Anterior cingulate cortex (tissue), 58 donors: Measurements from ENCODE around the gene TCERG1L.
A peak's percentile ranks its signal among the peaks of the same experiment; 100 is the strongest.

Source experiments
- DNase-seq, 58 donors: peaks; one replicate each; lab custom pipeline; 2025; lab: John Stamatoyannopoulos, UW

The TCERG1L gene

DNA sequence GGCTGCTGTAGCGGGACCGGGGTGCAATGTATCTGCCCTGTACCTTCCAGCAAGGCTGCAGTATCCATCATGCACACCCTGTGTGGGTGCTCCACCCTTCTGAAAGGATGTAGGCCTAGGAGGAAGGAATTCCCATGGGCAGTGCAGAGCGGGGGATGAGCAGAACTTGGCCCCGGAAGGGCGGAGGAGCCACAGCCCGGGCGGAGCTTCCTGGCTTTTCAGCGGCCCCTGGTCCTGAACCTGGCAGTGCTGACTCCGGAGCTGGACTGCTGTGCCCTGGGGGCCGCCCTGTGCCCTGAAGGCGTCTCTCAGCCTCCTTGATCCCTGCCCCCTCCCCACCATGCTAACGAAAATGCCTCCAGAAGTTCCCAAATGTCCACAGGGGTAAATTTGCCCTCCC is 175.8 kb downstream of the TCERG1L start:
- no peak for DNase-seq

DNA sequence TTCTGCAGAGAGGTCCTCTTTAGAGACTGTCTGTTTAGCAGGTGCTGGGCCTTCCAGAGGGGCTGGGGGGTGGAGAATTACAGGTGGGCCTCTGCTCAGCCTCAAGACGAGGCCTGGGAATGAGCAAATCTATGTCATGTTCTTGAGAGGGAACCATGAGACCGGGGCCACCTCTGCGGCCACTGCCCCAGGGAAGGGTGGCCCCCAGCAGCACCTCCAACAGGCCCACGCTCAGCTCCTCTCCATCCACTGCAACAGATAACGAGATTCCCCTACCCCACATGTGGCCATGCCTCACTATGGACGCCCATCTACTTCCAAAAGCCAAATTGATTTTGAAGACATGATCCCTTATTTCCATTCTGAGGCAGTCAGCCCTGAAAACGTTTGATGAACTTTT is 176.9 kb downstream of the TCERG1L start:
- no peak for DNase-seq

DNA sequence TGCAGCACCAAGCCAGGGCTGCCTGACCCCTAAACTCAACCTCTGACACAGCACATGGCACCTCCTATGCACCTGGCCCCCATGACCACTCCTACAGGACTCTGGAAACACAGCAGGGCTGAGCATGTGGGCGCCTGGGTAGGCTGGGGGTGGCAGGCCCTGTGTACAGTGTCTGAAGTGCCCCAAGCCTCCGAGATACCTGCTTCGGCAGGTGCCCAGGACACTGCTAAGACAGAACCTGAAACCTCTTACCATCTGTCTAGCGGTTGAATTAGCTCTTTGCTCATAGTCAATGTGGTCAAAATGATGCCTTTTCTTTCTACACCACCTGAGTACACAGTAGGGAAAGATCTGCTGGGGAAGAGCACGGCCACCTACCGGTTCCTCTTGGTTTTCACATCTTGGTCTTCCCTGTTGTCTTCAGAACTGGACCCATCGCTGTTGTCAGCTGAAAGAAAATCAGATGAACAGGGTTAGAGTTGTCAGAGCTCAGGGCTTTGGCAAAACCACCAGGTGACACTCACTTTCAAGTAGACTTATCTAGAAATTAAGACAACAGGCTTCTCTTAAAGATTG is 177.4 kb downstream of the TCERG1L start:
- DNase-seq = no peak

- DNase-seq = peak in 1 of 58 donors; percentile 38
Observed at GRCh38 chr10:131132681-131133080, 178.8 kb downstream of the TCERG1L start.

- peak in 23 of 58 donors; percentile 9 to 76 (median 39) for DNase-seq
Observed at GRCh38 chr10:131131726-131132591, 179.6 kb downstream of the TCERG1L start.

- no peak for DNase-seq
Observed at GRCh38 chr10:131130025-131130424, 181.5 kb downstream of the TCERG1L start.

- DNase-seq = no peak
Observed at GRCh38 chr10:131129544-131129943, 182.0 kb downstream of the TCERG1L start.

DNA sequence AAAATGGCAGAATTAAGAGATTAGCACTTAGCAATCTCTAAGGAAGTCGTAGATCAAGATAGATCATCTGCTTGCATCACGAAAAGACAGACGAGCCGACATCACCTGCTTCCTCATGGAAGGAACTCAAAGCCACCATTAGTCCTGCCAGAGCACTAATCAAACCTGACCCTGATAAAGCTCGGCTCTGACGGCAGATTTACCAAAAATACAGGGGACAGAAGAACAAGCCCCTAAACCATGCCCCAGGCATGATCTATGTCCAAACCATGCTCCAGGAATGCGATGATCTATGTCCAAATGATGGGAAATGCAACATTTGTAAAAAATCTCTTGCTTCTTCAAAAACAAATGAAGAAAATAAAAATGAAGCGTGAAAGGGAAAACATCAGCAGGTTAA is 182.8 kb downstream of the TCERG1L start:
- no peak for DNase-seq

- no peak for DNase-seq
Observed at GRCh38 chr10:131127610-131128009, 183.9 kb downstream of the TCERG1L start.

DNA sequence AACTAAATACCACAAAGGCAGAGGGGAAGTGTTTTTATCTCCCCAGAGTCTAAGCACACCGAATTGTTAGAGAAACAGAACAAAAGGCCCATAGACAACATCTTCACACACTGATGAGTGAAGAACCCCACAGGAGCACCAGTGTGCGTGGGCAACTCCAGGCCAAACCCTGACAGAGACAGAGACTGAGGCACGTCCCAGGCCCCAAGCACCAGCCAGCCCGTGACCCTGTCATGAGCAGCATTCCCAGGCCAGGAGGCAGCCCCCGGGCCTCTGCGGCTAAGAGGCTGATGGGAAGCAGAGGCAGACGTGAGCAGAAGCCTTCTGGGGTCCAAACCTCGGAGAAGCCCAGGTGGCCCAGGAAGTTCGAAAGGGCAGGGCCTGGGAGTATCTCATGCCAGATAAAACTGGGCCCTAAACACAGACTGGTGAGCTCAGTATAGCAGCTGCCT is 184.4 kb downstream of the TCERG1L start:
- no peak for DNase-seq

DNA sequence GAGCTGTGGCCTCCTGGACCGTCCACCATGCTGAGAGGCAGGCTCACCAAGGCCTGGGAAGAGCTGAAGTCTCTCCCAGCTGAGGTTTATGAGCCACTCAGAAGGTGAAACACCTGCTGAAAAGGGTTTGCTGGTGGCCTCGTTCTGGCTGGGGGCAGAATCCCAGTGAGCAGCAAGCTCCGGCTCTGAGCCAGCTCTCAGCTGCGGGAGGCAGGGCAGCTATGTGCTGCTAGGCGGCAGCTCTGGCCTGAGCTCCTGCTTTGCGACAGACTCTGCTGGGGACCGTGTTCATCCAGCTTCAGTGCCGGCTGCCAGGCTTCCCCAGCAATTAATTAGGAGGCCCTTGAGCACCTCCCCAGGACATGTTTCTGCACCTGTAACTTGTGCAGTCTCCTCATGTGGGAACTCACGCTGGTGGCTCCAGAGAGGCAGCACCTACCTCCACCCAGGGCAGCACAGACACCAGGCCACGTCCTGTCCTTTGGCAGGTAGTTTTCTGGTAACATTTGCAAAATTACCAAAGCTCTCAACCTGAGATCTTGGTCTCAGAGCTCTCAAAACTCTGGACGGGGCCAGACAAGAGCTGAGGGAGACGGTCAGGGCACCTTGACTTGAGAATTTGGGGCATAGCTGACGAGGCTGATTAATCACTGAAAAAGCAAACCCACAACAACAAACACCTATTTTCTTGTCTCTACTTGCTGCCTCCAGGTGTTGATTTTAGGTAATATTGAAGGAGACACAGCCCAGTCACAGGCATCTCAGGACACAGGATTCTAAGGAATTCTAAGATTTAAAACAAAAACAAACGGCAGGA is 185.0 kb downstream of the TCERG1L start:
- peak in 21 of 58 donors; percentile 1 to 53 (median 25) for DNase-seq

DNA sequence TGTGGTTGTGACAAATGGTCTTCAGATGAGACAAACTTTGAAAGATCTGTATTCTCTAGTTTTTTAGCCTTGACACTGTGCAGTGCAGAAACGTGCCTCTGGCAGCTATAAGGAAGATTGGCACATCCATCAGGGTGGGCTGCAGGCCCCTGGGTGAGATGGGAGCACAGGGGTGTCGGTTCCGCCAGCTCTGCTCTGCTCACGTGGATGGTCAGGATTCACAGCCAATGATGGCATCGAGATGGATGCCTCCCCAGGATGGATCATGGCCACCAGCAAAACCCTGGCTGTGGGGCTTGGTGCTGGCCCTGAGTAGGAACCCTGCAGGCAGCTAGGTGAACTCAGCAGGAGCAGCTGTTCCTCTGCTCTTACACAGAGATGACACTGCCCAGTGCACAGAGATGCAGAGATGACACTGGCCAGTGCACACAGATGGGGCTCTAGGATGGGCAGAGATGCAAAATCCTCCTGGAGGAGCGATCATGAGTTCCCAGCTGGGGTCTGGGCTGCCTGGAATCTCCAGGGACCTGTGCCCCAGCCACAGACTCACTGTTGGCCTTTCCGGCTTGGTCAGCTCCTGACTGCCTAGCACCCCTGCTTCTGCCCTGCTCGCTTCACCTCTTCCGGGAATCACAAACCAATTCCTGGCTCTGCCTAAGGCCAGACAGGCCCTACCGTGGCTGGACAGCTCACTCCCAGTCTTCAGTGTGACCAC is 185.9 kb downstream of the TCERG1L start:
- no peak for DNase-seq

- no peak for DNase-seq
Observed at GRCh38 chr10:131124945-131125344, 186.6 kb downstream of the TCERG1L start.

- DNase-seq = no peak
Observed at GRCh38 chr10:131123496-131123895, 188.0 kb downstream of the TCERG1L start.

DNA sequence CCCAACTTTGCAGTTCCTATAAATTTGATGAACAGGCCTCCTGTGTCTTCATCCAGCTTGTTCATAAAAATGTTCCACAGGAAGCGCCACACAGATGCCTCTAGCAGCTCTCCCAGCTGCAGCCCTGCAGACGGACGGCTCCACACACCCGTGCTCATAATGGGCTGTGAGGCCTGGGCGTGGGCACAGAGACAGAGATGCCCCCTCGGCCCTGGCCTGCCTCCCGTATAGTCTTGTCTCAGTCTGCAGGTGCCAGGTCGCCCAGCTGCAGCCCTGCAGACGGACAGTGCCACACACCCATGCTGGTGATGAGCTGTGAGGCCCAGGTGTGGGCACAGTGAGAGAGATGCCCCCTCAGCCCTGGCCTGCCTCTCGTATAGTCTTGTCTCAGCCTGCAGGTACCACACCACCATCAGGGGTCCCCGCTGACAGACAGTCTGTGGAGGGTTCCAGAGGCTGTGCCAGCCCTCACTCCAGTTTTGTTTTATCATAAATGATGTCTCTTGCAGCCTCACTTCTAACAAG is 189.9 kb downstream of the TCERG1L start:
- DNase-seq = no peak

DNA sequence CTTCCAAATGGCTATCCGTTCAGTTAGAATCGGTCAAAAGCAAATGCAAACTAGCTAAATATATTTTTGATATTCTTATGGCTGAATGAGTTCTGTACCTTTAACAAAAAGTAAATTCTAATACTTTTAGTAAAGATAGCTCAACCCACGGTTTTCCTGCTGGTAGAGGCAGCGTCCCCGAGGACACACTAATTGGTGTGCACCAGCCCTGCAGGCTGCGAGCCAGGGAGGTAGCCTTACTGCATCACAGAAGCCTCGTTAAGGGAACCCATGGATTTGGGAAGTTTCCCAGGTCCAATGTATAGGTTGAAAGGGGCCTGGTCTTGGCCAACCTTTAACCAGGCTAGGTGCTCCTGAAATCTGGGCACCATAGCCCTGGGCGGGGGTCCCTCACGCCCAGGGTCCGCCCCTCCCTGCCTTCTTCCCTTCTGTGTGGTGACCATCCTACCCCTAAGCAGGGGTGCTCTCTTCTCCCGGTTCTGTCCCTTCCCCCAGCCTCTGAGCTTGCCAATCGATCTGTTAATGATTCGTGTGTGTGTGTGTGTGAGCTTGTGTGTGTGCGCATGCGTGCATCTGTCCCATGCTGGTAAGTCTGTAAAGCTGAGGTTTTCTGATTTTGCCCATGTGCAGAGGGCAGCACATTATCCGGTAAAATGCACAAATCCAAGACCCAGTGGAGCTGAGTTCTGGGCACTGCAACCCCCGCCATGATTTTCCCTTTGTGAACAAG is 191.7 kb downstream of the TCERG1L start:
- DNase-seq = no peak

GRCh38 chr10:131117416-131118212 is 193.9 kb downstream of the TCERG1L start:
- no peak for DNase-seq

DNA sequence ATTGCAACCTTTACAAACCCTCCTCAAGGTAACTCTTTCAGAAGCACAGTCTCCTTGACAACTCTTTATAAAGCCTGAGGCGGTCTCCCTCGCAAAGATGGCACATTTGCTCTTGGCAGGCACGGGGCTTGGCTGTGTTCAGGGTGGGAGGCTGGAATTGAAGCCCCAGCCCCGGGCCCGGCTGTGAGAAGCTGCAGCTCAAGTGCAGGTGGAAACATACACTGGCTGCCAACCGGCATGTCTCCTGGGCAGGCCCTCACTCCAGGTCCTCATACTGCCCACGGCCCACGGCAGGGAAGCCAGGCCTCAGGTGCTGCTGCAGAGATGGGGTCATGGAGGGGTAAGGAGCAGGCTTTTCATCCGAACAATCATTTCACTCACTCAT is 194.5 kb downstream of the TCERG1L start:
- no peak for DNase-seq
